Liver (tissue), 9 donors: ENCODE measurements around the gene KIF5A. TPM values are rescaled to one million over a fixed set of nuclear protein-coding genes. Genes with fewer than 3 reads are reported as not detected.

ENCODE experiments used
- DNase-seq: peaks from one replicate; pipeline ENCODE4 v3.0.0-alpha.2; 2017; ENCODE audit warnings: low spot score
- H3K27ac ChIP-seq, 2 donors: one replicate each; pipeline ENCODE4 v1.7.0; 2013; ENCODE audit warnings: inconsistent platforms in 2 of 2, low read length in 2 of 2, control low read depth in 1 of 2, low read depth in 1 of 2, mild to moderate bottlenecking in 1 of 2
- H3K27me3 ChIP-seq, 4 donors: one replicate each; pipeline versions ENCODE4 v1.6.1 to v1.7.0; 2013; ENCODE audit warnings: low read length in 3 of 4, inconsistent platforms in 1 of 4, mild to moderate bottlenecking in 1 of 4, moderate library complexity in 1 of 4; ENCODE audit not compliant: control insufficient read depth in 4 of 4, insufficient read depth in 4 of 4
- H3K36me3 ChIP-seq, 4 donors: one replicate each; pipeline versions ENCODE4 v1.6.1 to v1.7.0; 2013; ENCODE audit warnings: low read length in 3 of 4, mild to moderate bottlenecking in 3 of 4, low read depth in 1 of 4, moderate library complexity in 1 of 4; ENCODE audit not compliant: control insufficient read depth in 4 of 4, insufficient read depth in 3 of 4
- H3K4me1 ChIP-seq, 4 donors: one replicate each; pipeline versions ENCODE4 v1.6.1 to v1.7.0; 2013; ENCODE audit warnings: low read length in 3 of 4, mild to moderate bottlenecking in 3 of 4, moderate library complexity in 1 of 4; ENCODE audit not compliant: control insufficient read depth in 4 of 4, insufficient read depth in 4 of 4
- H3K4me3 ChIP-seq, 3 donors: one replicate each; pipeline versions ENCODE4 v1.6.1 to v1.7.0; 2013; ENCODE audit warnings: low read length in 3 of 3, control low read depth in 1 of 3, low read depth in 1 of 3, mild to moderate bottlenecking in 1 of 3
- H3K9ac ChIP-seq, 2 donors: one replicate each; pipeline ENCODE4 v1.7.0; 2013; ENCODE audit warnings: low read length in 2 of 2, mild to moderate bottlenecking in 2 of 2, moderate library complexity in 2 of 2, control low read depth in 1 of 2, low read depth in 1 of 2
- H3K9me3 ChIP-seq, 4 donors: one replicate each; pipeline versions ENCODE4 v1.6.1 to v1.7.0; 2013; ENCODE audit warnings: low read length in 3 of 4; ENCODE audit not compliant: control insufficient read depth in 4 of 4
- FOXA1 ChIP-seq: IDR thresholded peaks from 2 replicates; pipeline ENCODE4 v1.6.1; 2016; ENCODE audit warnings: antibody characterized with exemption
- FOXA2 ChIP-seq: IDR thresholded peaks from 2 replicates; pipeline ENCODE4 v1.6.1; 2016; ENCODE audit warnings: antibody characterized with exemption
- HNF4A ChIP-seq, 2 donors: conservative IDR thresholded peaks; 2 replicates each; pipeline ENCODE4 v1.6.1; 2016; ENCODE audit warnings: antibody characterized with exemption in 2 of 2, mild to moderate bottlenecking in 2 of 2
- HNF4G ChIP-seq: IDR thresholded peaks from 2 replicates; pipeline ENCODE4 v1.6.1; 2016; ENCODE audit warnings: antibody characterized with exemption
- JUND ChIP-seq, 2 donors: IDR thresholded peaks; 2 replicates each; pipeline ENCODE4 v1.6.1; 2016; ENCODE audit warnings: antibody characterized with exemption in 2 of 2
- NR2F2 ChIP-seq: IDR thresholded peaks from 2 replicates; pipeline ENCODE4 v1.6.1; 2016; ENCODE audit warnings: antibody characterized with exemption
- RAD21 ChIP-seq, 2 donors: IDR thresholded peaks; 2 replicates each; pipeline ENCODE4 v1.6.1; 2016; ENCODE audit warnings: antibody characterized with exemption in 2 of 2, mild to moderate bottlenecking in 2 of 2
- SP1 ChIP-seq: IDR thresholded peaks from 2 replicates; pipeline ENCODE4 v1.6.1; 2018; ENCODE audit warnings: antibody characterized with exemption, mild to moderate bottlenecking
- WGBS: extraction: QIAGEN DNeasy Blood & Tissue Kit; methylation state at CpG from one replicate; pipeline ENCODE4 v1.1.7; 2013; 5-methylcytosine and 5-hydroxymethylcytosine counted together
- polyA plus RNA-seq, 2 donors: library from polyadenylated mRNA; stranded (reverse) in 1 of 2; unstranded in 1 of 2; fragments of 200-250 nt in 1 of 2; fragments of >200 nt in 1 of 2; fragmentation: Nextera tagmentation in 1 of 2; extraction: Ambion mirVana in 1 of 2; gene quantifications; one replicate each; pipeline versions ENCODE4 v1.2.1 to v1.2.3, GENCODE V29; 2013 to 2015
- total RNA-seq, 2 donors: library from RNA; depleted of rRNA; stranded (reverse); fragments of >200 nt; gene quantifications; one replicate each; pipeline ENCODE4 v1.2.3, GENCODE V29; 2014
- TF ChIP-seq, protein P1 (sequence below): IDR thresholded peaks from 2 replicates; pipeline ENCODE4 v1.6.1; 2016; ENCODE audit warnings: antibody characterized with exemption, mild to moderate bottlenecking
- TF ChIP-seq, protein P2 (sequence below): IDR thresholded peaks from 2 replicates; pipeline ENCODE4 v1.6.1; 2016; ENCODE audit warnings: antibody characterized with exemption
- TF ChIP-seq, protein P3 (sequence below): IDR thresholded peaks from 2 replicates; pipeline ENCODE4 v1.6.1; 2016; ENCODE audit warnings: antibody characterized with exemption
- TF ChIP-seq, protein P4 (sequence below): fragments of 150-350 bp; IDR thresholded peaks from 2 replicates; pipeline ENCODE4 v1.5.1; 2017; ENCODE audit warnings: improper control_type of control experiment, low read depth, low read length; ENCODE audit not compliant: missing input control
- donor health status: healthy.
- donor health status: healthy.
- donor health status: healthy.
- donor health status: healthy.
- donor health status: healthy.

Gene KIF5A
- total and polyA plus RNA-seq, 4 donors: 0.01 to 0.42 TPM; not detected in 2

DNA sequence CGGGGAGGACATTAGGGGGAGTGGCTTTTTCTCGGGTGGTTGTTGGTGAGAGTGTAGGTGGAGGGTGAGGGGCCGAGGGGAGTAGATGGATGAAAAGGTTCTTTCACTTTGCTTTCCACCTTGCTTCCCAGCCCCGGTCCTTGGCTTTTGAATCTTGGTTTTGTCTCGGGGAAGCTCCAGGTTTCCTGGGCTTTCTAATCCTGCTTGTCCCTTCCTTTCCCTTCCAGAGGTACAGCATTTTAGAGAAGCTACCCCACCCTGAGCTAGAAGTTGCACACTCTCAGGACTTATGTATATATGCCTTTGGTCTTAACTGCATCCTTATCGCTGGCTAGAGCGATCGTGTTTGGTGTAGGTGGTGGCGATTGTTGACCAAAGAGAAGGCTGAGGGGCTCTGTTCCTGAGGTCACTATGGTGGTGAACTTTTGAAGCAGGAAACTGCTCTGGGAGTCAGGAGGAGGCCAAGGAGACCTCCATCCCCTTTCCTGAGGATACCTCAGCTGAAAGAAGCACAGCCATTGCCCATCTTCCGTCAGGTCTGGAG is 42.0 kb downstream of the KIF5A start (continued):
- TF ChIP-seq, protein P1, sequence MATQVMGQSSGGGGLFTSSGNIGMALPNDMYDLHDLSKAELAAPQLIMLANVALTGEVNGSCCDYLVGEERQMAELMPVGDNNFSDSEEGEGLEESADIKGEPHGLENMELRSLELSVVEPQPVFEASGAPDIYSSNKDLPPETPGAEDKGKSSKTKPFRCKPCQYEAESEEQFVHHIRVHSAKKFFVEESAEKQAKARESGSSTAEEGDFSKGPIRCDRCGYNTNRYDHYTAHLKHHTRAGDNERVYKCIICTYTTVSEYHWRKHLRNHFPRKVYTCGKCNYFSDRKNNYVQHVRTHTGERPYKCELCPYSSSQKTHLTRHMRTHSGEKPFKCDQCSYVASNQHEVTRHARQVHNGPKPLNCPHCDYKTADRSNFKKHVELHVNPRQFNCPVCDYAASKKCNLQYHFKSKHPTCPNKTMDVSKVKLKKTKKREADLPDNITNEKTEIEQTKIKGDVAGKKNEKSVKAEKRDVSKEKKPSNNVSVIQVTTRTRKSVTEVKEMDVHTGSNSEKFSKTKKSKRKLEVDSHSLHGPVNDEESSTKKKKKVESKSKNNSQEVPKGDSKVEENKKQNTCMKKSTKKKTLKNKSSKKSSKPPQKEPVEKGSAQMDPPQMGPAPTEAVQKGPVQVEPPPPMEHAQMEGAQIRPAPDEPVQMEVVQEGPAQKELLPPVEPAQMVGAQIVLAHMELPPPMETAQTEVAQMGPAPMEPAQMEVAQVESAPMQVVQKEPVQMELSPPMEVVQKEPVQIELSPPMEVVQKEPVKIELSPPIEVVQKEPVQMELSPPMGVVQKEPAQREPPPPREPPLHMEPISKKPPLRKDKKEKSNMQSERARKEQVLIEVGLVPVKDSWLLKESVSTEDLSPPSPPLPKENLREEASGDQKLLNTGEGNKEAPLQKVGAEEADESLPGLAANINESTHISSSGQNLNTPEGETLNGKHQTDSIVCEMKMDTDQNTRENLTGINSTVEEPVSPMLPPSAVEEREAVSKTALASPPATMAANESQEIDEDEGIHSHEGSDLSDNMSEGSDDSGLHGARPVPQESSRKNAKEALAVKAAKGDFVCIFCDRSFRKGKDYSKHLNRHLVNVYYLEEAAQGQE: no peak

DNA sequence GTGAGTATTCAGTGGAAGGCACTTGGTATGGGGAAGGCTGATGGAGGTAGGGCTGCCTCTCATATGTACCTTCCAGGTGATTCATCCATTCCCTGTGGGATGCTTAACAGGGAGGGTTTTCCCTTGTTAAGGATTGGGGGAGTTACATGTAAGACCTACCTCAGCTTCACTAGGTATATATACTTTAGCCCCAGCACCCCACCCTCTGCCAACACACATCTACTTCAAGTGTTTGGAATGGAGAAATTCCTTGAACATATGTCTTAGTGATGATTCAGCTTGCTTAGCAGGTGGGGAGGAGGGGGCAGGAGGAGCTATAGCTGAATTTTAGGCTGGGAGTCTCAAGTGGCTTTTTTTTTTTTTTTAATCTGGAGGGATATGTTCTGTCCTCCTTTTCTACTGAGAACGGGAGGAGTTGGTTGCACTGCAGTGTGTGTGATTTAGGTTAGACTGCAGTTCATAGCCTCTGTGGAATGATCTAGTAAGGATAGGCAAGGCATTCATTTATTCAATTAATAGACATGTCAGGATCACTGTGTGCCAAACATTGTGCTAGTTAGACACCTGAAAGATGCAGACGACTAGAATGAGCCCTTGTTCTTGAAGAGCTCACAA is 42.8 kb downstream of the KIF5A start:
- H3K9ac ChIP-seq: no peak overlapping the region
- no peak for DNase-seq
- no peaks in the 10 kb centered on the region for H3K9me3 ChIP-seq
- no peaks in the 10 kb centered on the region for H3K27me3 ChIP-seq
- peaks cover 0 to 12% (median 4%) of the 10 kb centered on the region in 4 donors for H3K36me3 ChIP-seq
- H3K27ac ChIP-seq: no peak overlapping the region
- no peak overlapping the region for H3K4me3 ChIP-seq
- H3K4me1 ChIP-seq: peaks cover 5 to 18% (median 11%) of the 10 kb centered on the region in 4 donors
- TF ChIP-seq JUND (IDR thresholded peaks at IDR 0.05) (no peak), FOXA1 (no peak), NR2F2 (no peak), RAD21 (IDR thresholded peaks at IDR 0.05) (no peak), SP1 (no peak), HNF4A (conservative IDR thresholded peaks at IDR 0.05) (no peak), HNF4G (no peak), FOXA2 (no peak)
- TF ChIP-seq, protein P1: no peak
- TF ChIP-seq, protein P2, sequence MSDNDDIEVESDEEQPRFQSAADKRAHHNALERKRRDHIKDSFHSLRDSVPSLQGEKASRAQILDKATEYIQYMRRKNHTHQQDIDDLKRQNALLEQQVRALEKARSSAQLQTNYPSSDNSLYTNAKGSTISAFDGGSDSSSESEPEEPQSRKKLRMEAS: no peak
- TF ChIP-seq, protein P3, sequence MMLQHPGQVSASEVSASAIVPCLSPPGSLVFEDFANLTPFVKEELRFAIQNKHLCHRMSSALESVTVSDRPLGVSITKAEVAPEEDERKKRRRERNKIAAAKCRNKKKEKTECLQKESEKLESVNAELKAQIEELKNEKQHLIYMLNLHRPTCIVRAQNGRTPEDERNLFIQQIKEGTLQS: no peak
- TF ChIP-seq, protein P4, sequence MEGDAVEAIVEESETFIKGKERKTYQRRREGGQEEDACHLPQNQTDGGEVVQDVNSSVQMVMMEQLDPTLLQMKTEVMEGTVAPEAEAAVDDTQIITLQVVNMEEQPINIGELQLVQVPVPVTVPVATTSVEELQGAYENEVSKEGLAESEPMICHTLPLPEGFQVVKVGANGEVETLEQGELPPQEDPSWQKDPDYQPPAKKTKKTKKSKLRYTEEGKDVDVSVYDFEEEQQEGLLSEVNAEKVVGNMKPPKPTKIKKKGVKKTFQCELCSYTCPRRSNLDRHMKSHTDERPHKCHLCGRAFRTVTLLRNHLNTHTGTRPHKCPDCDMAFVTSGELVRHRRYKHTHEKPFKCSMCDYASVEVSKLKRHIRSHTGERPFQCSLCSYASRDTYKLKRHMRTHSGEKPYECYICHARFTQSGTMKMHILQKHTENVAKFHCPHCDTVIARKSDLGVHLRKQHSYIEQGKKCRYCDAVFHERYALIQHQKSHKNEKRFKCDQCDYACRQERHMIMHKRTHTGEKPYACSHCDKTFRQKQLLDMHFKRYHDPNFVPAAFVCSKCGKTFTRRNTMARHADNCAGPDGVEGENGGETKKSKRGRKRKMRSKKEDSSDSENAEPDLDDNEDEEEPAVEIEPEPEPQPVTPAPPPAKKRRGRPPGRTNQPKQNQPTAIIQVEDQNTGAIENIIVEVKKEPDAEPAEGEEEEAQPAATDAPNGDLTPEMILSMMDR: no peak
- 85% methylated on average over 2 of the region's 2 CpGs for WGBS
